HepG2 (cell line): ENCODE results near the gene KIF6. TPM values are rescaled to one million over a fixed set of nuclear protein-coding genes. Genes with fewer than 3 reads are reported as not detected.

Source experiments
- ATAC-seq: fragments of 200-7000 bp; cut with Tn5 transposase; 3 replicates; pipeline ENCODE4 v1.9.1; 2020; ENCODE audit warnings: mild to moderate bottlenecking, moderate library complexity
- BruUV-seq: library from RNA; stranded (reverse); fragments of 400-500 nt; replicated peaks from 2 replicates; lab custom pipeline; 2021; lab: Mats Ljungman, UMichigan
- CTCF ChIA-PET: fragments of 300-600 bp; formaldehyde crosslinking; extraction: SDS; loops from one replicate; lab custom pipeline; 2021; ENCODE audit warnings: low total read pairs, inconsistent platforms, low intra/inter-chr PET ratio; lab: Yijun Ruan, JAX
- POLR2A ChIA-PET: fragments of 350-600 bp; sonication (Branson Sonifier 250); formaldehyde crosslinking; loops from one replicate; lab custom pipeline; 2020; ENCODE audit warnings: antibody characterized with exemption, inconsistent platforms; lab: Yijun Ruan, JAX
- DNase-seq: peaks from one replicate; pipeline ENCODE4 v3.0.0-alpha.2; 2015; ENCODE audit warnings: low spot score
- FAIRE-seq: peaks from 3 replicates; lab custom pipeline; 2011; peaks lifted over from hg19 to GRCh38; lab: Jason Lieb, UNC
- H2AFZ ChIP-seq: one replicate; pipeline ENCODE4 v1.6.1; 2011; ENCODE audit warnings: low read length, inconsistent platforms
- H3K27ac ChIP-seq: fragments of 300-600 bp; 3 replicates; pipeline ENCODE4 v1.8.0; 2011; ENCODE audit warnings: mixed run types, mild to moderate bottlenecking, mixed read lengths, low read length, inconsistent platforms; ENCODE audit not compliant: insufficient read depth; ENCODE audit errors: extremely low read length
- H3K27me3 ChIP-seq, 2 experiments: fragments of 200-600 bp in 1 of 2; 2 replicates in 1 of 2; 3 replicates in 1 of 2; pipeline versions ENCODE4 v1.6.0 to v1.8.0; 2011; ENCODE audit warnings: low read length in 2 of 2, mild to moderate bottlenecking in 2 of 2, moderate library complexity in 2 of 2, inconsistent platforms in 1 of 2; ENCODE audit not compliant: insufficient read depth in 2 of 2, control insufficient read depth in 1 of 2
- H3K36me3 ChIP-seq, 2 experiments: fragments of 200-600 bp in 1 of 2; replicated peaks in 1 of 2; 2 replicates in 1 of 2; 3 replicates in 1 of 2; pipeline versions ENCODE4 v1.5.1 to v1.8.0; 2011; ENCODE audit warnings: low read length in 2 of 2, inconsistent platforms in 1 of 2; ENCODE audit not compliant: insufficient read depth in 2 of 2, control insufficient read depth in 1 of 2
- H3K4me1 ChIP-seq: 2 replicates; pipeline ENCODE4 v1.5.1; 2012; ENCODE audit warnings: low read length, inconsistent platforms; ENCODE audit not compliant: insufficient read depth
- H3K4me2 ChIP-seq: 2 replicates; pipeline ENCODE4 v1.6.0; 2011; ENCODE audit warnings: low read depth, low read length, inconsistent platforms
- H3K4me3 ChIP-seq, 3 experiments: fragments of 200-600 bp in 1 of 3; sonication (generic), shearing (Covaris generic) in 1 of 3; replicated peaks in 1 of 3; 2 replicates each; pipeline ENCODE4 v1.5.1; 2011 to 2016; ENCODE audit warnings: low read length in 3 of 3, inconsistent platforms in 2 of 3, low read depth in 2 of 3, mild to moderate bottlenecking in 2 of 3, control low read depth in 1 of 3, mixed read lengths in 1 of 3; ENCODE audit not compliant: insufficient read depth in 1 of 3
- H3K79me2 ChIP-seq: one replicate; pipeline ENCODE4 v1.6.1; 2011; ENCODE audit warnings: low read length, inconsistent platforms; ENCODE audit not compliant: insufficient read depth
- H3K9ac ChIP-seq: 2 replicates; pipeline ENCODE4 v1.6.0; 2011; ENCODE audit warnings: mild to moderate bottlenecking, low read depth, low read length, inconsistent platforms; ENCODE audit not compliant: insufficient read depth
- H3K9me3 ChIP-seq: 2 replicates; pipeline ENCODE4 v1.5.1; 2012; ENCODE audit warnings: mild to moderate bottlenecking, low read length
- H4K20me1 ChIP-seq: 2 replicates; pipeline ENCODE4 v1.6.0; 2011; ENCODE audit warnings: inconsistent platforms, mild to moderate bottlenecking, low read length, moderate library complexity; ENCODE audit not compliant: insufficient read depth
- ATF2 ChIP-seq: sonication (generic); formaldehyde crosslinking; IDR thresholded peaks from 2 replicates; pipeline ENCODE4 v1.4.0; 2020; ENCODE audit warnings: missing genetic modification reagents
- HDAC1 ChIP-seq: sonication (generic); formaldehyde crosslinking; IDR thresholded peaks from 2 replicates; pipeline ENCODE4 v1.5.1; 2020; ENCODE audit warnings: mild to moderate bottlenecking, missing genetic modification reagents
- KDM6A ChIP-seq: IDR thresholded peaks from 2 replicates; pipeline ENCODE4 v1.6.1; 2016; ENCODE audit warnings: low read depth
- MLLT10 ChIP-seq: sonication (generic); formaldehyde crosslinking; IDR thresholded peaks from 2 replicates; pipeline ENCODE4 v1.4.0; 2020; ENCODE audit warnings: missing genetic modification reagents
- WGBS: methylation state at CpG from one replicate; pipeline ENCODE4 v1.1.6; 2017; ENCODE audit warnings: low lambda C conversion rate; 5-methylcytosine and 5-hydroxymethylcytosine counted together
- in situ Hi-C: cut with HindIII; loops from 2 replicates; pipeline ENCODE4 v1.10.0; 2017; ENCODE audit warnings: low pct_unique_long_range_greater_than_20kb; ENCODE audit not compliant: extremely low pct_ligation_motif_present
- intact Hi-C: fragments of 100-400 bp; cut with micrococcal nuclease; formaldehyde crosslinking; loops from one replicate; pipeline ENCODE4 v1.10.0; 2022; ENCODE audit not compliant: unreplicated experiment
- polyA plus RNA-seq, 8 experiments: library from polyadenylated mRNA; depleted of rRNA in 3 of 8; stranded (reverse) in 7 of 8; unstranded in 1 of 8; fragments of >200 nt; fragmentation: Illumina TruSeq in 4 of 8; extraction: Trizol in 4 of 8; gene quantifications; 2 replicates each; pipeline versions ENCODE4 v1.2.1 to v1.2.3, GENCODE V29; 2011 to 2016; ENCODE audit warnings: low read depth in 4 of 8, missing spikeins in 1 of 8, mixed read lengths in 1 of 8; ENCODE audit not compliant: insufficient read depth in 1 of 8
- total RNA-seq, 5 experiments: library from RNA; depleted of rRNA; stranded (reverse); fragments of >200 nt; fragmentation: Illumina TruSeq; extraction: Trizol; gene quantifications; 2 replicates each; pipeline ENCODE4 v1.2.3, GENCODE V29; 2016; ENCODE audit warnings: low read depth in 1 of 5
- TF ChIP-seq, protein P1 (sequence below): sonication (generic); formaldehyde crosslinking; IDR thresholded peaks from 2 replicates; pipeline ENCODE4 v1.8.1; 2023; ENCODE audit warnings: mild to moderate bottlenecking, missing genetic modification reagents, borderline replicate concordance

KIF6 gene
- total and polyA plus RNA-seq, 2 of the 13 experiments (the other 11 are each of a cell fraction or from before 2014, with no cell fraction given): 0.04 to 0.27 TPM

- no peak for TF ChIP-seq ATF2 (CRISPR knock-in tag)
- no peak for TF ChIP-seq KDM6A
Observed at GRCh38 chr6:39330057-39330456, 395.2 kb downstream of the KIF6 start (continued).

DNA sequence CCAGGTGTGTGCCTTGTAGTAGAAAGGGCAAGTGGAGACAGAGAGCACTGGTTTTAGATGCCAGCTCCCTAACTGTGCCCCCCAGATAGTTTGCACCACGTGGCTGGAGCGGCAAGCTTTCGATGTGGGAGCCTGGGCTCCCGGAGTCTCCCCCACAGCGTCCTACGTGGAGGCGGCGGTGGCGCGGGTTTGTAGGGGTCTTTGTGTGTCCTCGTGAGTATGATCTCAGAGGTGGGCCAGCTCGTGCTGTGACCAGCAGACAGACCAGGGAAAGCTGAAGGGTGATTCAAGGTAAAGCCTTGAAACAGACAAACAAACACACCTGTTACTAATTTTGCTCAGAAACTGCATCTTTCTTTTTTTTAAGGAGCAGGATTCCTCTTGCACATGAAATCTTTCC is 397.1 kb downstream of the KIF6 start:
- no peaks in the 10 kb centered on the region for H4K20me1 ChIP-seq
- DNase-seq (no peak), ATAC-seq (no peak), FAIRE-seq (no peak)
- no peak overlapping the region for H3K9ac ChIP-seq
- H3K27ac ChIP-seq: no peak overlapping the region
- no peaks in the 10 kb centered on the region for H3K4me1 ChIP-seq
- H3K4me3 ChIP-seq: no peak overlapping the region
- CTCF ChIA-PET: no interaction called here
- POLR2A ChIA-PET: no interaction called here
- no peak overlapping the region for H2AFZ ChIP-seq
- intact Hi-C loops: no loop called here
- H3K27me3 ChIP-seq: peaks cover 0 to 17% of the 10 kb centered on the region in 2 experiments; a peak in 3 of 5 replicates
- BruUV-seq: no TSS peak
- in situ Hi-C loops: no loop called here
- no peak overlapping the region for H3K4me2 ChIP-seq
- no peaks in the 10 kb centered on the region for H3K79me2 ChIP-seq
- H3K9me3 ChIP-seq: no peaks in the 10 kb centered on the region
- WGBS: 68% methylated on average over 12 of the region's 12 CpGs
- H3K36me3 ChIP-seq: no peaks in the 10 kb centered on the region
- TF ChIP-seq HDAC1 (CRISPR knock-in tag): no peak

GRCh38 chr6:39327507-39327906 is 397.7 kb downstream of the KIF6 start:
- WGBS: 13% methylated on average over 5 of the region's 5 CpGs
- in situ Hi-C loops: no loop called here
- H3K4me2 ChIP-seq: no peak overlapping the region

More at GRCh38 chr6:39327507-39327906, 397.7 kb downstream of the KIF6 start:
- ChIA-PET POLR2A (no interaction called here), CTCF (no interaction called here)
- H2AFZ ChIP-seq: no peak overlapping the region
- intact Hi-C loops: no loop called here
- no peak for TF ChIP-seq MLLT10 (CRISPR knock-in tag)
- TF ChIP-seq, protein P1, sequence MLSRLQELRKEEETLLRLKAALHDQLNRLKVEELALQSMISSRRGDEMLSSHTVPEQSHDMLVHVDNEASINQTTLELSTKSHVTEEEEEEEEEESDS (CRISPR knock-in tag): no peak
- FAIRE-seq: no peak
- peaks cover 0 to 17% of the 10 kb centered on the region in 2 experiments; a peak in 3 of 5 replicates for H3K27me3 ChIP-seq
- no peak for DNase-seq
- H3K4me3 ChIP-seq: no peak overlapping the region
- H3K27ac ChIP-seq: no peak overlapping the region
- H3K79me2 ChIP-seq: no peaks in the 10 kb centered on the region
- no peaks in the 10 kb centered on the region for H4K20me1 ChIP-seq
- no peak for ATAC-seq
- no peak overlapping the region for H3K9ac ChIP-seq
- H3K4me1 ChIP-seq: no peaks in the 10 kb centered on the region
- no TSS peak for BruUV-seq
- no peaks in the 10 kb centered on the region for H3K36me3 ChIP-seq
- no peaks in the 10 kb centered on the region for H3K9me3 ChIP-seq
